Activated T-cell treated with anti-CD3 and anti-CD28 coated beads, Interleukin-2, amount 50 U/mL, for 24 hours (primary cell): ENCODE results near the gene ICAM5.

Source experiments
- DNase-seq: peaks from one replicate; pipeline ENCODE4 v3.0.0-alpha.2; 2020
- H3K27ac Mint-ChIP-seq: 2 replicates; pipeline ENCODE4 v1.8.0; 2020; ENCODE audit warnings: mild to moderate bottlenecking, mixed read lengths
- H3K27me3 Mint-ChIP-seq: 2 replicates; pipeline ENCODE4 v1.8.0; 2020; ENCODE audit warnings: mixed read lengths
- H3K36me3 Mint-ChIP-seq: 2 replicates; pipeline ENCODE4 v1.8.0; 2020; ENCODE audit warnings: low read depth, mixed read lengths
- H3K4me1 Mint-ChIP-seq: 2 replicates; pipeline ENCODE4 v1.8.0; 2020; ENCODE audit warnings: low read depth, mixed read lengths
- H3K4me3 Mint-ChIP-seq: 2 replicates; pipeline ENCODE4 v1.8.0; 2020; ENCODE audit warnings: mild to moderate bottlenecking, moderate library complexity, mixed read lengths
- H3K9me3 Mint-ChIP-seq: 2 replicates; pipeline ENCODE4 v1.8.0; 2020; ENCODE audit warnings: mixed read lengths

Gene ICAM5

DNA sequence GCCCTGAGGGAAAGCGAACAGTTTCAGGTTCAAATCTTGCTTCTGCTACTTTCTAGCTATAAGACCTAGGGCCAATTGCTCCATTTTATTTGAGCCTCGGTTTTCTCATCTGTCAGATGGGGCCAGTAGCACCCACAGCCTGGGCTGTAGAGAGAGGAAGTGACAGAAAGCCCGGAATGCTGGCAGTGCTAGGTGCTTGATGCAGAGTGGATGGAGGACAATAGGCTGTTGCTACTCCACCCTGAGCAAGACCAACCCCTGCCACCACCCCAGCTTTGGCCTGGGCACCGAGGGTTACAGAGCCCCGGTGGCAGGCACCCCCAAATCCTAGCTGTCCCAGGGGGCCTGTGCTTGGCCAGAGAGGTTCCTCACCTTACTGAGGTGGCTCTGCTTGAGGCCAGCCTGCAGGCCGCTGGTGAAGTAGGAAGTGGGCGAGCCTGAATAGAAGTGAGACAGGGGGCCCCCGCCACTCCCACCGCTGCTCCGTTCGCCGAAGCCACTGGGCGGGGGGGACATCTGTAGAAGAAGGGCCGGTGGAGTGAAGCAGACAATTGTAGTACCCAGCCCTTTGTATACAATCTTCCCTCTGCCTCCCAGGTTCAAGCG is 28.2 kb downstream of the ICAM5 start:
- Mint-ChIP-seq H3K27ac (no peak overlapping the region), H3K9me3 (no peaks in the 10 kb centered on the region), H3K36me3 (peaks cover 83% of the 10 kb centered on the region), H3K27me3 (no peaks in the 10 kb centered on the region), H3K4me3 (no peak overlapping the region), H3K4me1 (peaks cover 18% of the 10 kb centered on the region)
- no peak for DNase-seq

DNA sequence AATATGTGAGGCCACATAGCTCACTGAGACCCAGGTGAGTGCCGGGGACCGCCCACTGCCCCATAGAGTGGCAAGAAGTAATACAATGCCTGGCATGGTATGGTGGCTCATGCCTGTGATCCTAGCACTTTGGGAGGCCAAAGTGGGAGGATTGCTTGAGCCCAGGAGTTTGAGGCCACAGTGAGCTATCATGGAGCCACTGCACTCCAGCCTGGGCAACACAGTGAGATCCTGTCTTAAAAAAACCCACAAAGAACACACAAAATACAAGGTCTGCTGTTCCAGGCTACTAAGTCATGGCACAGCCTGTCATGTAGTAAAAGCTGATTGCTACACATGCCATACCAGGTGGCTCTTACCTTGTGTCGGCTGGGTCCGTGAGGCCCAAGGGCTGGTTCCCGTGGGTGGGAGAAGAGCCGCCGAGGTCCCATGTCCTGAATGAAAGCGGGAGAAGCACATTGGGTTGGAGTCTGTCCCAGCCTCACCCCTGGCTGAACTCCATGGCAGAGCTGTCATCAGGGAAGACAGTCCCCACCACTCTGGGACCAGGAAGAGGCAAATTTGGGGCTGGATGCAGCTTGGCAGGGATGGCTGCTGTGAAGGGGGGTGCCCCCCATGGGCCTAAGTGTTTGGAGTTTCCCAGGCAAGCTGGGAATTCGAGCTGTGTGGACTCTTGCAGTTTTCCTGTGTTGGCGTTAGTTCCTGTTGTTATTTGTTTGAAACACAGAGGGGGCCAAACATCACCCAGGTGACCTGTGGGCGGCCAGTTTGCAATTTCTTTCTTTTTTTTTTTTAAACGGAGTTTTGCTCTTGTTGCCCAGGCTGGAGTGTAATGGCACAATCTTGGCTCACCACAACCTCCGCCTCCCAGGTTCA is 29.3 kb downstream of the ICAM5 start:
- H3K9me3 Mint-ChIP-seq, result no peaks in the 10 kb centered on the region
- DNase-seq, result no peak
- H3K27ac Mint-ChIP-seq, result no peak overlapping the region
- no peaks in the 10 kb centered on the region for H3K27me3 Mint-ChIP-seq
- peaks cover 18% of the 10 kb centered on the region for H3K4me1 Mint-ChIP-seq
- H3K4me3 Mint-ChIP-seq, result no peak overlapping the region
- peaks cover 85% of the 10 kb centered on the region for H3K36me3 Mint-ChIP-seq

DNA sequence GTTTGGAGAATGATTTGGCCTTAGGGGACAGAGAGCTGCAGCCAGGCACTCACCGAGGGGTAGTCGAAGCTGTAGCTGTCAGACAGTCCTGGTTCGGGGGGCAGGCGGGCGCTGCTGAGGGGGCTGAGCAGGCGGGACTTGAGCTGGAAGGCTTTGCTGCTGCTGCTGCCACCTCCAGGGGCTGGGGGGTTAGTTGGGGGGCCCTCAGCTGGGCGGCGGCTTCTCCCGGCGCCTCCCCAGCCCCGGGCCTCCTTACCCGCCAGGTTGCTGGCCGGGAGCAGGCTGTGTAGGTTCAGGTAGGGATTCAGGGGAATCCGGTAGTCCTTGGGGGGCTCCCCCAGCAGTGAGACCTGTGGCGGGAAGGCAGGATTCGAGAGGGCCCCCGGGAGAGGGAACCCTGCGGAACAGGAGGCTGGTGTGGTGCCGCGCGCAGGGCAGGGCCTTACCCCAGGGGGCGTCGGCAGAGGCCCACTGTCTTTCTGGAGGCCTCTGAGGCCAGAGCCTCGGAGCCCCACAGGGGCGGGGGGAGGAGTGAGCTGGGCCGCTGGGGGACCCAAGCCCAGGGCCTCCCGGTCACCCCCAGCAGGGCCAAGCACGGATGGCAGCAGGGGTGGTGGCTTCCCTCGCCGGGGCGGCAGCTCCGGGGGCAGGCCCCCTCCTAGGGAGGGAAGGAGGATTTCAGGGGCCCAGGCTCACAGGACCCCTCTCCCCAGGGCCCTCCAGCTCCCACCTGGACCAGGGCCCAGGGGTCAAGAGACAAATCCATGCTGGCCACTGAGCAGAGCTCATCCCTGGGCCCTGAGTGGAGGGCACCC is 31.1 kb downstream of the ICAM5 start:
- H3K4me3 Mint-ChIP-seq, result no peak overlapping the region
- H3K4me1 Mint-ChIP-seq, result peaks cover 6% of the 10 kb centered on the region
- DNase-seq, result no peak
- H3K9me3 Mint-ChIP-seq, result no peaks in the 10 kb centered on the region
- H3K27me3 Mint-ChIP-seq, result no peaks in the 10 kb centered on the region
- H3K36me3 Mint-ChIP-seq, result peaks cover 90% of the 10 kb centered on the region
- H3K27ac Mint-ChIP-seq, result no peak overlapping the region

DNA sequence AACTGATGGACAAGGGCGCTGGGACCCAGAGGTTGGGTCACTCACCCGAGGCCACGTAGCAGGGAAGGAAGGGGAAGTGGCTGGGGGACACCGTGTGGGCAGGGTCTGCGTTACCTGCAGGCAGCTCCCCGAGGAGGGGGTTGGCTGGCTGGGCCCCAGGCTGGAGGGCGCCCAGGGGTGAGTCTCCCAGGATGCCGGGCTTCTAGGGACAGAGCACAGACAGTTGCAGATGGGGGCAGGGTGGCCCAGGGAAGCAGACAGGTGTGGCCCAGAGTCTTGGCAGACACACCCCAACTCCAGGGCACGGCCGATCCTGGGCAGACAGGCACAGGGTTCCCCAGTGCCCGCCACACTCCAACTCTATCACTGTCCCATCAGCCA is 31.7 kb downstream of the ICAM5 start:
- no peaks in the 10 kb centered on the region for H3K27me3 Mint-ChIP-seq
- peaks cover 90% of the 10 kb centered on the region for H3K36me3 Mint-ChIP-seq
- no peak overlapping the region for H3K27ac Mint-ChIP-seq
- H3K4me1 Mint-ChIP-seq, result no peaks in the 10 kb centered on the region
- no peak for DNase-seq
- H3K9me3 Mint-ChIP-seq, result no peaks in the 10 kb centered on the region
- H3K4me3 Mint-ChIP-seq, result no peak overlapping the region

DNA sequence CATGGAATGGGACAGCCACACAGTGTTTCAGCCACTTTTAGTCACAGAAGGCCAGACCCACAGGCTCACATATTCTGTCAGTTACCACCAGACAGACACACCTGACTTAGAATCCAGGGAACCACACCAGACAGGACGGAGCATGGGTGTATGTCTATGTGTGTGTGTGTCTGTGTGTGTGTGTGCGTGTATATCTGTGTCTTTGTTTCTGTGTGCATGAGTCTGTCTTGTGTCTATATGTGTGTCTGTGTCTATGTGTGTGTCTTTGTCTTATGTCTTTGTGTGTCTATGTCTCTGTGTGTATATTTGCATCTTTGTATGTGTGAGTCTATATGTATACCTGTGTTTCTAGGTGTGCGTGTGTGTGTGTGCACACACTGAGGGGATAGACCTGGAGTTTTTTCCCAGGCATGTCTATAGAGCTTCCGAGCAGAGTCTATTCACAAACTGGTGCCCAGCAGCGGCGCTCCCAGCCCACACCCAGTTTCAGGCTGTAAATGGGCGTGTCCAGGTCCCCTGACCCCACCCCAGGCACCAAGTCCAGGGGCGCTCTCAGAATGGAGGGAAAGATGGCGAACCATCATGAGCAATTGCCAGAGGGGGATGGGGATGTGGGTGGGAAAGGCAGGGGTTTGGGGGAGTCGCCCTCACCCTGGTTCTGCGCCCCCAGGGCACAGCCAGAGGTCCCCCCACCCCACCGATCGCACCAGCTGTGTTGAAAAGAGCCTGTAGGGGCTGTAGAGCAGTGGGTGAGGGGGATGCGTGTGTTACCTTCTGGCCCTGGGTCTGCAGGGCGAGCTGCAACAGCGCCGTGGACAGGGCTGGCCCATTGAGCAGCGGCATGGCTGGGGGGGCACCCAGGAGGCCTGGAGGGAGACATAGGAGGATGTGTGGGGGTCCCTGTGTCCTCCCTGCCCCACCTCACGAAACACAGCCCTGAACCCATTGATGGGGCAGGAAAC is 32.4 kb downstream of the ICAM5 start:
- Mint-ChIP-seq H3K36me3 (peaks cover 87% of the 10 kb centered on the region), H3K4me1 (no peaks in the 10 kb centered on the region), H3K9me3 (no peaks in the 10 kb centered on the region), H3K4me3 (no peak overlapping the region), H3K27ac (no peak overlapping the region), H3K27me3 (no peaks in the 10 kb centered on the region)
- DNase-seq, result no peak

DNA sequence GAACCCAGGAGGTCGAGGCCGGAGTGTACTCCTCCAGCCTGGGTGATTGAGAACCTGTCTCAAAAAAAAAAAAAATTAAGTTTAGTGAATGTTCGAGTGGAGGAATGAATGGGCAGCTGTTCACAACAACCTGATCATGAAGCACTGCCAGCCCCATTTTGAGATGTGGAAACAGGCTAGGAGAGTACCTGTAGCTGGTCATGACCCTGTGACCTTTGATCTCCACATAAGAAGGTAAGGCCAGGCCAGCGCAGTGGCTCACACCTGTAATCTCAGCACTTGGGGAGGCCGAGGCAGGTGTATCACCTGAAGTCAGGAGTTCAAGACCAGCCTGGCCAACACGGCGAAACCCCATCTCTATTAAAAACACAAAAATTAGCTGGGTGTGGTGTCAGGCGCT is 36.0 kb downstream of the ICAM5 start:
- peaks cover 6% of the 10 kb centered on the region for H3K4me1 Mint-ChIP-seq
- no peaks in the 10 kb centered on the region for H3K27me3 Mint-ChIP-seq
- no peak for DNase-seq
- no peak overlapping the region for H3K27ac Mint-ChIP-seq
- no peak overlapping the region for H3K4me3 Mint-ChIP-seq
- no peaks in the 10 kb centered on the region for H3K9me3 Mint-ChIP-seq
- H3K36me3 Mint-ChIP-seq, result peaks cover 92% of the 10 kb centered on the region

DNA sequence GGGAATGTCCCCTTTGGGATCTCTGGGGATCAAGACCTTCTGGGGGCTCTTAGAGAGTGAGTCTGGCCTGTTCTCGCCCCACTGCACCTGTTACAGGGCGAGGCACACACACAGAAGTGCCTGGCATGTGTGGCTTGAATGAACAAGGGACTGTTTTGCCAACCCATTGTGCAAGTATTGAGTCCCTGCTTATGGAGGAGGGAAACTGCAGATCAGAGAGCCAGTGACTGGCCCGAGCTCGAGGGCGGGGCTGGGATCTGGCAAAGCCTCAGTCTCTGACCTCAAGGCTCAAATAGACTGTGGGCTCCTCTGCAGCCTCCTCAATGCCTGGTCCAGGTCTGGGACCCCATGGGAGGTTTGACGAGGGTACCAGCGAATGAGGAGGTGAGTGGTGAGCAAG is 38.0 kb downstream of the ICAM5 start:
- no peaks in the 10 kb centered on the region for H3K27me3 Mint-ChIP-seq
- no peak overlapping the region for H3K4me3 Mint-ChIP-seq
- peaks cover 17% of the 10 kb centered on the region for H3K4me1 Mint-ChIP-seq
- H3K9me3 Mint-ChIP-seq, result no peaks in the 10 kb centered on the region
- H3K36me3 Mint-ChIP-seq, result peaks cover 92% of the 10 kb centered on the region
- DNase-seq, result no peak
- H3K27ac Mint-ChIP-seq, result no peak overlapping the region

DNA sequence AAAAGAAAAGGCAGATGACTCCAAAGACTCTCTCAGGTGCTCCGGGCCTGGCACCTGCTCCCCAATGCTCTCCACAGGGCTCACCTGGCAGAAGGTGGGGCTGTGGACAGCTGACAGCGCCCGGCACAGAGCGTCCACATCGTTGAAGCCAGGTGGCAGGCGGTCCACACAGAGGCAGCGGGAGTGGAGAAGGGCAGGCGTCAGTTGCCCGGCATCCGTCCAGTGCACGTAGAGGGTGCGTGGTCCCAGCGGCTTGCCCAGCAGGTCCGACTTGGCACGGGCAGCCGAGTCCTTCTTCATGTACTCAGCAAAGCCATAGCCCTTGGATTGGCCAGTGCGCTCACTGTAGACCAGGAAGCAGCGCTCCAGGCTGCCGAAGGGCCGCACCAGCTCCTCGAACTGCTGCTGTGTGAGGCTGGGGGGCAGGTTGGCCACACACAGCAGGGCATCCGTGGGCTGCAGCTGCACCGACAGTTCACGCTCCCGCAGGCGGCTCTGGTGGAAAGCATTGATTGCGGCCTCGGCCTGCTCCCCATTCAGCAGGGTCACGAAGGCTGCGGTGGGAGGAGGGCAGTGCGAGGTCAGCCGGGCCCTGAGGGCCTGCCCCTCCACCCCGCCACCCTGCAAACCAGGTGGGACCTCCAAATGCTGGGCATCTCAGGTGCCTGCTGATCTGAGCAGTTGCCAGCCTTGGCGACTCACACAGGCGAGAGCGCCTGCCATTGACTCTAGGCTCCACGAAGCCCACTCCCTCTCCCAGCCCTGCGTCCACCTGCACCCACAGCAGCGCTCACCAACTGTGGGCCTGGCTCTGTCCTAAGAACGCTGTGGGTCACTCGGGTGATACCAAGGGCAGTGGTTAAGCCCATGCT is 39.0 kb downstream of the ICAM5 start:
- Mint-ChIP-seq H3K4me1 (peaks cover 22% of the 10 kb centered on the region), H3K4me3 (no peak overlapping the region), H3K27ac (no peak overlapping the region), H3K36me3 (peaks cover 92% of the 10 kb centered on the region), H3K9me3 (no peaks in the 10 kb centered on the region), H3K27me3 (no peaks in the 10 kb centered on the region)
- no peak for DNase-seq

DNA sequence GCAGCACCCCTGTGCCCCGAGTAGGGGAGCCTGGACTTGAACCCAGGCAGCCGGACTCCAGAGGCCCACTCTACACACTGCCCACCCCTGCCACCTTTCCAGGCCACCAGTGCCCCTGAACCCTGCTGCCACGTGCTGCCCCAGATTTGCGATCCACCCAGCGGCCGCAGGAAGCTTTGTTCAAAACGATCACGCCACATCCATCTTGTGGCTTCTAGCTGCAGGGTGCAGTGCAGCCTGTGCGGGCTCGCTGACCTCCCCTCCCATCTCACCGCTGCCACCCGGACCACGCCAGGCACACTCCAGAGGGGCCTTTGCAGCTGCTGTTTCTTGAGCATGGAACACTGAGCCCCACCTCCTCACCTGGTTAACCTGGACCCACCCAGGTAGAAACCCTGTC is 39.8 kb downstream of the ICAM5 start:
- DNase-seq, result no peak
- no peak overlapping the region for H3K4me3 Mint-ChIP-seq
- no peaks in the 10 kb centered on the region for H3K27me3 Mint-ChIP-seq
- H3K27ac Mint-ChIP-seq, result peak overlapping the region; percentile 41
- H3K9me3 Mint-ChIP-seq, result no peaks in the 10 kb centered on the region
- peaks cover 92% of the 10 kb centered on the region for H3K36me3 Mint-ChIP-seq
- peaks cover 29% of the 10 kb centered on the region for H3K4me1 Mint-ChIP-seq

DNA sequence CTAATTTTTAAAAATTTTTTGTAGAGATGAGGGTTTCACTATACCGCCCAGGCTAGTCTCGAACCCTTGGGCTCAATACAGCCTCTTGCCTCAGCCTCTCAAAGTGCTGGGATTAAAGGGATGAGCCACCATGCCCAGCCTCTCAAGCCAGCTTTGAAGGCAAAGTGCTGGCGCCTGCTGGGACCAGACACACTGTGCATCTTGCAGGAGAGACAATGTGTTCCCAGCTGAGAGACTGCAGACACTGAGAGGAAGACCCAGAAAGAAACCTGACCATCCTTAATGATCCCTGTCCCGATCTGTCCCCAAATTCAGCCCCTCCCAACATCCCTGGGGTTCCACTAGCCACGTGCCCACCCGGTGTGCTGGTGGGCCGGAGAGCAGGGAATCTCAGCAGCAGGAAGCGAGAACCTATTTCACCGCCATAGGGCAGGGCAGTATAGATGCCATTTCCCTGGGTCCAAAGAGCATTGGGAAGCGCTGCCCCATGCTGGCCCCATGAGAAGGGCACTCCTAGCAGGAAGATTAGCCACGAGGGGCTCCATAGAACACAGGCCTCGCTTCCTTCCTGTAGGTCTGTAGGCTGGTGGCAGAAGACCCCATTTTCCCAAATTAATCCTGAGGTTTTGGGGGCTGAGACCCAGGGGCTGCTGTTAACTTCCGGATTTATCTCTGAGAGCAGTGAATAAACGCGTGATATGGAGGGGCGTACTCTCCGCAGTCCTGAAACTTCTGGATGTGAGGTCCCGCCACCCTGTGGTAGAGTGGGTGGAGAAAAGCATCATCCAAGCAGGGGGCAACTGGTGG is 42.6 kb downstream of the ICAM5 start:
- H3K4me1 Mint-ChIP-seq, result peaks cover 36% of the 10 kb centered on the region
- H3K27ac Mint-ChIP-seq, result peak overlapping the region; percentile 99
- H3K27me3 Mint-ChIP-seq, result no peaks in the 10 kb centered on the region
- no peak for DNase-seq
- H3K36me3 Mint-ChIP-seq, result peaks cover 88% of the 10 kb centered on the region
- peak overlapping the region; percentile 99 for H3K4me3 Mint-ChIP-seq
- no peaks in the 10 kb centered on the region for H3K9me3 Mint-ChIP-seq

DNA sequence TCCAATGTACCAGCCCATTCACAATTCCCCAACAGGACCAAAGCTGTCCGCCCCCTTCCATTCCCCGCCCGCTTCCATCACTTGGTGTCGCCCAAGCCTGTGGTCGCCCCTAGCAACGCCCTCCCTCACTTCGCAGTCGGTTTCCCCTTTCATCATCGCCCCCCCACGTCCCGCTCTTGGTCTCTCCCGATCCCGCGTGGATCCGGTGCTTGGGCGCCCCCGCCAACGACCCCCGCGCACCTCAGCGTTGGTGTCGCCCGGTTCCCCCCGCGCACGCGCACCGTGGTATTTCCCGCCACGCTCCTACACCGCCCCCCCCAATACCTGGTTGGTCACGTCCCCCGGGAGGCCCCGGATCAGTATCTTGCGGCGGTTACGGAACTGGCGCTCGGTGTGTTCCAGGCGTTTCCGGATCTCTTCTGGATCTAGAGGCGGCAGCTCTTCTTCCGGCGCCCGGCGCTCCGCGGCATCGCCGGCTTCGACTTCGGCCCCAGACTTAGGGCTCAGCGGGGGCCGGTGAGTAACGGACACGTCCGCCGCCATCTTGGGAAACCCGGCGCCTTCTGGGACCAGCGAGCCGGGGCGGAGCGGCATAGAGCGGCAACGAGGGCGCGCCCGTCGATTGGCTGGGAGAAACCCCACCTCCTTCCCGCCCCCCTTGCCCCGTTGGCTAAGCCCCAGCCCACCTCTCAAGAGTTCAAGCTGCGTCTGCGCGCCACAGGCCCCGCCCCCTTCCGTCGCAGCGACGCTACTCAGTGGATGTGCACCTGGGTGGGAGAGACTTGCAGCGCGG is 43.4 kb downstream of the ICAM5 start, which contains the start of gene RAVER1:
RAVER1 (minus strand) TSS at position 565 of the 793 bp plus-strand sequence; CDS start at position 543, 22 bp downstream.
- peak; percentile 98 for DNase-seq
- Mint-ChIP-seq H3K36me3 (peaks cover 80% of the 10 kb centered on the region), H3K27ac (peak within 1 kb of the TSS; percentile 99), H3K4me3 (peak within 1 kb of the TSS; percentile 99), H3K4me1 (peaks cover 37% of the 10 kb centered on the region), H3K27me3 (no peaks in the 10 kb centered on the region), H3K9me3 (no peaks in the 10 kb centered on the region)
